ENCODE results near the gene TRUB1. TPM values are rescaled to one million over a fixed set of nuclear protein-coding genes. Genes with fewer than 3 reads are reported as not detected.

Gene TRUB1
- total and polyA plus RNA-seq, 2 donors (not counting 1 experiment from before 2014, with no cell fraction given): 19.6 to 38.5 TPM

DNA sequence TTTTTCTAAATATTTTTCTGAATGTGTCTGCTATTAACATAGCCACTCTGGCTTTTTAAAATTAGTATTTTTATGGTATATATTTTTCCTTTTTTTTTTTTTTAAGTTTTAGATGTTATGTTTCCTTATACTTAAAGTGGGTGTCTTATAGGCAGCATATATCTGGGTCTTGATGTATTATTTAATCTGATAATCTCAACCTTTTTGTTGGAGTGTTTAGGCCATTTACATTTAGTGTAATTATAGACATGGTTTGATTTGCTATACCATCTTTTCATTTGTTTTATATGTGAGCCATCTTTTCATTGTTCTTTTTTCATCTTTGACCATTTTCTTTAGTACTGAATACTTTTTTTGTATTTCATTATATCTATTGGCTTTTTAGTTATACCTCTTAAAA is 45.0 kb downstream of the TRUB1 start:
- Histone ChIP-seq H3K27me3 (ENCODE audit: control insufficient read depth, insufficient read depth, low read length) (no peaks in the 10 kb centered on the region), H3K36me3 (ENCODE audit: control insufficient read depth, insufficient read depth, low read length) (no peaks in the 10 kb centered on the region), H3K4me3 (replicated peaks in 1 of 4; ENCODE audit: control extremely low read depth in 1 of 4, insufficient read depth in 1 of 4, low read depth in 3 of 4, low read length in 4 of 4) (no peak overlapping the region), H3K79me2 (ENCODE audit: control insufficient read depth, insufficient read depth, low read length) (no peaks in the 10 kb centered on the region), H2AFZ (ENCODE audit: low read length) (no peak overlapping the region), H3K4me1 (ENCODE audit: control insufficient read depth, extremely low read depth, insufficient read depth, low read length) (no peaks in the 10 kb centered on the region), H3K4me2 (ENCODE audit: extremely low read depth, insufficient read depth, low read length) (no peak overlapping the region), H3K9ac (ENCODE audit: insufficient read depth, low read length) (no peak overlapping the region), H4K20me1 (ENCODE audit: control insufficient read depth, extremely low read depth, insufficient read depth, low read length) (no peaks in the 10 kb centered on the region), H3K9me3 (ENCODE audit: control insufficient read depth, insufficient read depth, low read depth, low read length) (no peaks in the 10 kb centered on the region), H3K27ac (ENCODE audit: insufficient read depth, low read length) (no peak overlapping the region)
- DNase-seq (ENCODE audit: low read depth in 2 of 2): no peak
- TF ChIP-seq, protein P1, sequence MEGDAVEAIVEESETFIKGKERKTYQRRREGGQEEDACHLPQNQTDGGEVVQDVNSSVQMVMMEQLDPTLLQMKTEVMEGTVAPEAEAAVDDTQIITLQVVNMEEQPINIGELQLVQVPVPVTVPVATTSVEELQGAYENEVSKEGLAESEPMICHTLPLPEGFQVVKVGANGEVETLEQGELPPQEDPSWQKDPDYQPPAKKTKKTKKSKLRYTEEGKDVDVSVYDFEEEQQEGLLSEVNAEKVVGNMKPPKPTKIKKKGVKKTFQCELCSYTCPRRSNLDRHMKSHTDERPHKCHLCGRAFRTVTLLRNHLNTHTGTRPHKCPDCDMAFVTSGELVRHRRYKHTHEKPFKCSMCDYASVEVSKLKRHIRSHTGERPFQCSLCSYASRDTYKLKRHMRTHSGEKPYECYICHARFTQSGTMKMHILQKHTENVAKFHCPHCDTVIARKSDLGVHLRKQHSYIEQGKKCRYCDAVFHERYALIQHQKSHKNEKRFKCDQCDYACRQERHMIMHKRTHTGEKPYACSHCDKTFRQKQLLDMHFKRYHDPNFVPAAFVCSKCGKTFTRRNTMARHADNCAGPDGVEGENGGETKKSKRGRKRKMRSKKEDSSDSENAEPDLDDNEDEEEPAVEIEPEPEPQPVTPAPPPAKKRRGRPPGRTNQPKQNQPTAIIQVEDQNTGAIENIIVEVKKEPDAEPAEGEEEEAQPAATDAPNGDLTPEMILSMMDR (conservative IDR thresholded peaks at IDR 0.05 in 1 of 2, IDR thresholded peaks at IDR 0.05 in 1 of 2; ENCODE audit: low read depth in 1 of 2, low read length in 2 of 2): no peak
- no peak for TF ChIP-seq EZH2 (IDR thresholded peaks at IDR 0.05; ENCODE audit: low read length, missing control alignments)

DNA sequence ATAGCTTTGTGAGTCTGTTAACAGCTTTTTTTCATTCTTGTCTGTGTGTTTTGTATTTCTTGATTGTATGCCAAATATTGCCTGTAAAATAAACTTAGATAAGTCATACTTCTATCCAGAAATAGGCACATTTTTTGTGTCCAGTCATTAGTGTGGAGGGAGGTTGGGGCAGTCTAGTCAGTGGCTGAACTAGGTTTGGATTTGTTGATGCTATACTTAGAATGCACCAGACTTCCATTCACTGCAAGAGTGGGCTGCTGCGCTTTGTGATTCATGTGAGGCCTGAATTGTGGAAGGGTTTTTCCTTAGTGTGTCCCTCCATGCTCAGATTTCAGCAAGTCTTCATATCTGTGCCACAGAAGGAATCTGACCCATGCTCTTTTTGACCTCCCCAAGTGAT is 50.0 kb downstream of the TRUB1 start:
- Histone ChIP-seq H3K27ac (ENCODE audit: insufficient read depth, low read length) (no peak overlapping the region), H3K9ac (ENCODE audit: insufficient read depth, low read length) (no peak overlapping the region), H3K9me3 (ENCODE audit: control insufficient read depth, insufficient read depth, low read depth, low read length) (no peaks in the 10 kb centered on the region)

DNA sequence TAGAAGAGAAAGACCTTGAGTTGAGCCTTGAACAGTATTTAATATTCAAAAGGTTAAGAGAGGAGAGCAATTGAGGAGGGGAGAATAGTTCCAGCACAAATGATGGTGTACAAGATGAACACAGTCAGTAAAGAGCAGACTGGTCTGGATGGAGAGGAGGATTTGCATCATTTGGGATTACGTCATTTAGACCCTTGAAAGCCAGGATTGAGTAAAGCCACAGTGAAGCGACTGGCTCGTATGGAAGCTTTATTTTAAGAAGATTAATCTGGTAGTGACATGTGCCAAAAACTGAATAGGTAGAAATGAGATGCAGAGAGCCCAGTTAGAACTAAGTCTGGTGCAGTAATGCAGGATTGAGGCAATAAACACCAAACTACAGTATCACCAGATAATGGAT is 52.6 kb downstream of the TRUB1 start:
- Histone ChIP-seq H2AFZ (ENCODE audit: low read length) (no peak overlapping the region), H3K9me3 (ENCODE audit: control insufficient read depth, insufficient read depth, low read depth, low read length) (no peaks in the 10 kb centered on the region), H3K79me2 (ENCODE audit: control insufficient read depth, insufficient read depth, low read length) (no peaks in the 10 kb centered on the region), H3K4me3 (replicated peaks in 1 of 4; ENCODE audit: control extremely low read depth in 1 of 4, insufficient read depth in 1 of 4, low read depth in 3 of 4, low read length in 4 of 4) (no peak overlapping the region), H3K4me1 (ENCODE audit: control insufficient read depth, extremely low read depth, insufficient read depth, low read length) (peaks cover 5% of the 10 kb centered on the region), H3K9ac (ENCODE audit: insufficient read depth, low read length) (no peak overlapping the region), H3K27me3 (ENCODE audit: control insufficient read depth, insufficient read depth, low read length) (no peaks in the 10 kb centered on the region), H3K27ac (ENCODE audit: insufficient read depth, low read length) (no peak overlapping the region), H4K20me1 (ENCODE audit: control insufficient read depth, extremely low read depth, insufficient read depth, low read length) (no peaks in the 10 kb centered on the region), H3K36me3 (ENCODE audit: control insufficient read depth, insufficient read depth, low read length) (no peaks in the 10 kb centered on the region), H3K4me2 (ENCODE audit: extremely low read depth, insufficient read depth, low read length) (no peak overlapping the region)
- no peak for DNase-seq (ENCODE audit: low read depth in 2 of 2)
- TF ChIP-seq, protein P1 (conservative IDR thresholded peaks at IDR 0.05 in 1 of 2, IDR thresholded peaks at IDR 0.05 in 1 of 2; ENCODE audit: low read depth in 1 of 2, low read length in 2 of 2): no peak
- no peak for TF ChIP-seq EZH2 (IDR thresholded peaks at IDR 0.05; ENCODE audit: low read length, missing control alignments)

More for the DNA sequence above, 50.0 kb downstream of the TRUB1 start:
- no peaks in the 10 kb centered on the region for H3K36me3 ChIP-seq (ENCODE audit: control insufficient read depth, insufficient read depth, low read length)
- H3K27me3 ChIP-seq (ENCODE audit: control insufficient read depth, insufficient read depth, low read length): no peaks in the 10 kb centered on the region
- H3K4me3 ChIP-seq (replicated peaks in 1 of 4; ENCODE audit: control extremely low read depth in 1 of 4, insufficient read depth in 1 of 4, low read depth in 3 of 4, low read length in 4 of 4): no peak overlapping the region
- no peak overlapping the region for H2AFZ ChIP-seq (ENCODE audit: low read length)
- peaks cover 5% of the 10 kb centered on the region for H3K4me1 ChIP-seq (ENCODE audit: control insufficient read depth, extremely low read depth, insufficient read depth, low read length)
- DNase-seq (ENCODE audit: low read depth in 2 of 2): peak; percentile 60 to 93
- no peaks in the 10 kb centered on the region for H3K79me2 ChIP-seq (ENCODE audit: control insufficient read depth, insufficient read depth, low read length)
- H3K4me2 ChIP-seq (ENCODE audit: extremely low read depth, insufficient read depth, low read length): no peak overlapping the region
- H4K20me1 ChIP-seq (ENCODE audit: control insufficient read depth, extremely low read depth, insufficient read depth, low read length): no peaks in the 10 kb centered on the region
- TF ChIP-seq EZH2 (IDR thresholded peaks at IDR 0.05; ENCODE audit: low read length, missing control alignments): no peak
- TF ChIP-seq, protein P1 (conservative IDR thresholded peaks at IDR 0.05 in 1 of 2, IDR thresholded peaks at IDR 0.05 in 1 of 2; ENCODE audit: low read depth in 1 of 2, low read length in 2 of 2): no peak
